ENCODE results near the gene HPCA.
A peak's percentile ranks its signal among the peaks of the same experiment; 100 is the strongest.
"Not testable (repeated sequence)": the region's sequence is repeated elsewhere in the genome, so short reads cannot be mapped to it uniquely, and the experiment has no call there.

The HPCA gene

DNA sequence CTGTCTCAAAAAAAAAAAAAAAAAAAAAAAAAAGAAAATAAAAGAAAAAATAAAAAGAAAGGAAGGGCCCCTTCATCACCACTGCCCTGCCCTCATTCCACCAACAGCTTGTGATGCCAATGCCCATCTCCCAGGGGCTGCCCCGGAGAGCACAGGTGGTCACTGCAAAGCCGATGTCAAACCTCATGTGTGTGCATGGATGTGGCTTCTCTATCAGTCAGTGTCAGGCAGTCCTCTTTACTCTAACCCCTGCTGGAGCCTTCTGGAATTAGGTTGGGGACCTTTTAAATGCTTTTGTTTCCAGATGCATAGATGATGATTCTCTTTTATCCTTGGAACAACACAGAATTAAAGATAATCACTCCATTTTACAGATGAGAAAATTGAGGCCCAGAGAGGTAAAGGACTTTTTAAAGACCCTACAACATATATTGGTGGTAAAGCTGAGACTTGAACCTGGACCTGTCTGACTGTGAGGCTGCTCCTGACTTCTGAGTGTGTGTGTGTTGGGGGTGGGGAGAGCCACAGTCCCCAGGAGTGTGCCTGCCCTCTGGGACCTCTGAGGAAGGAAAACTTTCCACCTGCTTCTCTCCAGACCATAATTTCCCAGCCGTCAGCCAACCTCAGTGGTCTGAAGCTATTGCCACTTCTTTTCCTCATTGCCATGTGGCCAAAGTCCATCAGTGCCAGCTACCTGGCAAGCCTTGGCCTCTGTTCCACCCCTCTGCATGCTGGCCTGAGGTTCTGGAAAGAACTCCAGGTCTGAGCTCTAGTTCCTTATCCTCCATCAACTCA, 17.9 kb downstream of the HPCA start:
- peak; percentile 70 for DNase-seq

DNA sequence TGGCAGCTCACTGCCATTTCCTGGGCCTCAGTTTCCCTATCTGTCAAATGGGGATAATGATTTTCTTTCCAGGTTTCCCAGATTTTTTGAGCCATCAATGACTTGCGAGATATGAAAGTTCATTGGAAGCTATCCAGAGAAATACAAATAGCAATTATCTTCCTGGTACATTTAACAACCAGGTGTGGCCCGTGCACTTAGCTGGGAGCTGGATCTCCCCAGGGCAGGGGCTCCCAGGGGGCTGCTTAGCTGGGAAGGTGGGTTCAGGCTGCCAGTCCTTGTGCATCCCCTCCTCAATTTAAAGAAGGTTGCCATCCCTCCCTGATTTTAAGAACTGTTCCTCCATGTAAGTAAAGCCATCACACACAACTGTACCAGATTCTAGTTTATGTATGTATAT, 18.5 kb downstream of the HPCA start:
- DNase-seq: peak; percentile 72

DNA sequence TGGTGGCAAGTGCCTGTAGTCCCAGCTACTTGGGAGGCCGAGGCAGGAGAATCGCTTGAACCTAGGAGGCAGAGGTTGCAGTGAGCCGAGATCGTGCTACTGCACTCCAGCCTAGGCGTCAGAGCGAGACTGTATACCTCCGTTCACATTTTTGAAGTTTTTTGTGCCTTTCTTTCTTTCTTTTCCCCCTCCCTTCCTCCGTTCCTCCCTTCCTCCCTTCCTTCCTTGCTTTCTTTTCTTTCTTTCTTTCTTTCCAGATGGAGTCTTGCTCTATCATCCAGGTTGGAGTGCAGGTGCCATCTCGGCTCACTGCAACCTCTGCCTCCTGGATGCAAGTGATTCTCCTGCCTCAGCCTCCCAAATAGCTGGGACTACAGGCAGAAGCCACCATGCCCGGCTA, 19.3 kb downstream of the HPCA start:
- DNase-seq: not testable (repeated sequence)

DNA sequence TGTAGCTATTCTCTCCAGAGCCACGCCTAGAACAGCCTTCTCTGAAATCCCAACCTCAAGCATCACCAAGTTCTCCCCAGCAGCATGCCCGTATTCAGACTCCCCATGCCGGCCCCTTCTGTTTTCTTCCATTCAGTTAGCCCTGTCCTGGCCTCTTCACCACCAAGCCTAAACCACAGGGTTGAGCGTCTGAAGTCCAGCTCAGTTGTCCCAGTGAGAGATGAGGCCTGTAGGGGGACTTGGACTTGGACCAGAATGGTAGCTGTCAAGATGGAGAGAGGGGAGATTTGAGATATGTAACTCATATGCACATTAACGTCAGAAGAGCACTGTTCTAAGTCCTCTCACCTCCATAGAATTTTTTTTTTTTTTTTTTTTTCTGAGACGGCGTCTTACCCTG, 20.4 kb downstream of the HPCA start:
- DNase-seq: no peak

DNA sequence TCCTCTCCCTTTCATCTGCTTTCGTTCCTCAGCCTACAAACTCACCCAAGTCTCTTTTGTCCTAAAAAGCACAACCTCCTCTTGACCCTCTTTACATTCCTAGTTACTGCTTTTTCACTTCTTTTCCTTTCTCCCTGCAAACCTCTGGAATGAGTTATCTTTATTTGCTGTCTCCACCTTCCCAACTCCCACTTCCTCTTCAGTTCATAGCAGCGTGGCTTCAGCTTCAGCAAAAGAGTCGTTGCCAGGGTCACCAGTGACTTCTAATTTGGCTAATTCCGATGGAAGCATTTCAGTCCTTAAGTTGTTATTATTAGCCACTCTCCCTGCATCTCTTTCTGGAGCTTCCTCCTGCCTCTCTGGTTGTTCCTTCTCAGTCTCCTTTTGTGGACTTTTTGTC, 21.1 kb downstream of the HPCA start:
- no peak for DNase-seq

DNA sequence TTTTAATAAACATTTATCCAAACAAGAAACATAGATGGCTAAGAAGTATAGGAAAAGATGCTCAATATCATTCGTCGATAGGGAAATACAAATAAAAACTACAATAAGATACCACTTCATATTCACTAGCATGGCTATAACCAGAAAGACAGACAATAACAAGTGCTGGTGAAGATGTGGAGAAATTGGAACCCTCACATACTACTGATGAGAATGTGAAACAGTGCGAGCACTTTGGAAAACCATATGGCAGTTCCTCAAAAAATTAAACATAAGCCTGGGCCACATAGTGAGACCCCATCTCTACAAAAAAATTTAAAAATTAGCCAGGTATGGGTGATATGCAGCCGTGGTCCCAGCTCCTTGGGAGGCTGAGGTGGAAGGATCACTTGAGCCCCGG, 24.0 kb downstream of the HPCA start:
- no peak for DNase-seq

DNA sequence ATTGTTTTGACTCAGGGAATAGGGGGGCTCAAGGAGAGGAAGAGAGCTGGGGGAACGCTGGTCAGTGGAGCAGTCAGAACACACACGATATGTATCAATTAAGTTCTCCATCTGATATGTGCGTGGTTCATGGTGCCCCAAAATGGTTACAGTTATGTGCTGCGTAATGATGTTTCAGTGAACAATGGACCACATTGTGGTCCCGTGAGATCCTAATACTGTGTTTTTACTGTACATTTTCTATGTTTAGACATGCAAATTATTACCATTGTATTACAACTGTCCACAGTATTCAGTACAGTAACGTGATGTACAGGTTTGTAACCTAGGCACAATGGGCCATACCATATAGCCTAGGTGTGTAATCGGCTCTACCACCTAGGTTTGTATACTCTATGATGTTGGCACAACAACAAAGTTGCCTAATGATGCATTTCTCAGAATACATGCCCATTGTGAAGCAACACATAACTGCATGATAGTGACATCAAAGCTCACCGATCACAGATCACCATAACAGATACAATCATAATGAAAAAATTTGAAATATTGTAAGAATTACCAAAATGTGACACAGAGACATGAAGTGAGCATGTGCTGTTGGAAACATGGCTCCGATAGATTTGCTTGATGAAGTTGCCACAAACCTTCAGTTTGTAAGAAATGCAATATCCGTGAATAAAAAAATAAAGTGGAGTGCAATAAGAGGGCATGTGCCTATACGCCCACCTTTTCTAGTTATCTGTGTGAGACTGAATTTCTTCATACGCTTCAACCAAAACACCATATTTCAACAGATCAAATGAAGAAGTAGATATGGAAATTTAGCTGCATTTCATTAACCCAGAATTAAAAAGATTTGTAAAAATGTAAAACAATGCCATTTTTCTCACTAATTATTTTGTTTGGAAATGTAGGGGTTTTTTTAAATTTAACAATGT, 29.7 kb downstream of the HPCA start:
- DNase-seq: no peak

DNA sequence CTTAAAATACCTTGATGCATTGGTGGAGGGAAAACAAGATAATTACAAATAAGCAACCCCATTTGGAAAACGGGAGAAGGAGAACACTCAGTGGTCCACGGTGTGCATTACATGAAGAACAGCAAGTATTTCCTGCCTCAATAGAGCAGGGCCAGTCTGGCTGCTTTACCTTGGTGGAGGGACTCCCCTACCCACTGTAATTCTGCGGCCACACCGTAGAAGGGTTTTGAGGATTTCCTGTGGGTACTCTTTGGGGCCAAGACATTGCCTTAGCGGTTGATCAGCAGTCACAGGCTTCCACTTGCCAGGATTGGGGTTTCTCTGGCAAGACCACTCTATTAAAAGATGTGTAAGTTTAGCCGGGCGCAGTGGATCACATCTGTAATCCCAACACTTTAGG, 31.2 kb downstream of the HPCA start:
- DNase-seq: no peak

DNA sequence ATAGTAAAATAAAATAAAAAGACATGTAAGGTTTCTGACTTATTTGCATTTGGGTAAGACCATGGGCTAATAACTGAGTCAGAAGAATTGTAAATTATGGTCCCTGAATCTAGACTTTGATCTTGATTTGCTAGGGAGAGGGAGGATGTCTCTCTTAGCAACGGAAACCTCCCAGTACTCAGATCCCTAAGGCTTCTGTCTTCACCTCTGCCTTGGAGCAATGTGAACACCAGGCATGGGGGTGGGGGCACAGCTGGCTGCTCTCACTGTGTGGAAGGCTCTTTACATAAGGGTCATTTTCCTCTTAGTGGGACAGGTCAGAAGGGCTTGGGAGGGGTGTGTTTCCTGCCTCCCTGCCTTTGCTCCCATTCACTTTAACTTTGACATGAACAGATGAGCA, 31.9 kb downstream of the HPCA start:
- DNase-seq: peak; percentile 24

DNA sequence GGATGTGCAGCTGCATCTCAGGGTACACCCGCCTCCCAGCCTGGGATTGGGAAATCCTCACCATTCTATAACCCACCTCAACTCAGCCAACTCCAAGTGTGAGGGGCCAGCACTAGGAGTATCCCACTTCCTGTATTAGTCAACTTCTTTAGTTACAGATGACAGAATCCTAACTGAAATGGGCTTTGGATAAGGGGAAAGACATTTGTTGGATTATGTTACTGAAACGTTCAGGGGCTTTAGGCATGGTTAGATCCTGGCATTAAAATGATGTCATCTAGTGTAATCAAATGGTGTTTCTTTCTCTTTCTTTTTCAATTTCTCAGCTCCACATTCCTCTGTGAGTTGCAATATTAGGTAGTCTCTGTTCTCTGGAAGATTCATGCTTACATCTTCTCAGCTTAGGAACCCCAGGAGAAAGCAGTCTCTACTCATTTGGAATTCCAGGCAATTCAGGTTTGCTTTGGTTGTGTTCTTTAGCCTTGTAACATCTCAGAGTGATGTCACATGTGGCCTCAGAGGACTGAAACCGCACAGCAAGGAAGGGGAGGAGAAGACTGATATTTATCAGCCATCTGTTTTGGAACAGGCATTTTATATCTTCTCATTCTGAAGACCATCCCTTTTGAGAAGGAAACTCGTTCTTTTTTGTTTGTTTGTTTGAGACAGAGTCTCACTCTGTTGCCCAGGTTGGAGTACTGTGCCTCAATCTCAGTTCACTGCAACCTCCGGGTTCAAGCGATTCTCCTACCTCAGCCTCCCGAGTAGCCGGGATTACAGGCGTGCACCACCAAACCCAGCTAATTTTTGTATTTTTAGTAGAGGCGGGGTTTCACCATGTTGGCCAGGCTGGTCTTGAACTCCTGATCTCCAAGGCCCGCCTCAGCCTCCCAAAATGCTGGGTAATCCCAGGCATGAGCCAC, 33.8 kb downstream of the HPCA start:
- no peak for DNase-seq

DNA sequence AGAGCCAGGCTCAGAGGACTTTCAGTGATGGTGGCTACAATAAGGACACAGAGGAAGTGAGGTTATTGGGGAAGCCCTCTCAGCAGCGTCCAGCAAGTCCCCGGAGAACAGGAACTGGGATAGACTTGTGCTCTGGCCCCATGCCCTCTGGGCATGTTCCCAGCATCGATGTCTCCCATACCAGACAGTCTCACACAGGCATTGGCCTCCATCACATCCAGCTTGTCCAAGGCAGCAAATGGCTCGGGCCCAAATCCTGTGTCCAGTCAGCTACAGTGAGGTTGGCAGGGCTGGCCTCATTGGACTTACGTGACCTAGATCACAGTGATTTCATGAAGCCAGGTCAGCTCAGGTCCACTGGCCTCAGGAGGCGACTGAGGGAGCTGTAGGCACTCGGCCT, 34.5 kb downstream of the HPCA start:
- no peak for DNase-seq

DNA sequence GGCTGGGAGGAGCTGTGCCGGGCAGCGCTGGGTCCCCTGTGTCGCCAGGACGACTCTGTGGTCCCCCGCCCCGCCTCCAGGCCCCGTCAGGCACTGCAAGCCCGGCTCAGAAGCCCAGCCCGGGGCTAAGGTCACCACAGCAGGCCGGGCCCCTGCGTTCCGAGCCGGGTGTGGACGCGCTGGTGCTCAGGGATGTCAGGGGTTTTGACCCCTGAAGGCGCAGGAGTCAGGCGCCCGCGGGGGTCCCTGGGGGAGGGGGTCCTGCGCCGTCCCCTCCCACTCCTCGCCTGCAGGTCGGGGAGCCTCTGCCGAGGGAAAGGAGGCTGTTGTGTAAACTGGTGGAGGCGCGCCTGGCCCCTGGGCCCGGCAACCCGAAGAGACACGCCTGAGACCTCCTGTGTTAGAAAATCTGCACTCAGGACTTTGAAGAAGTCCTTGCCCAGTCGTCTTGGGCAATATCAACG, 38.6 kb downstream of the HPCA start:
- no peak for DNase-seq

DNA sequence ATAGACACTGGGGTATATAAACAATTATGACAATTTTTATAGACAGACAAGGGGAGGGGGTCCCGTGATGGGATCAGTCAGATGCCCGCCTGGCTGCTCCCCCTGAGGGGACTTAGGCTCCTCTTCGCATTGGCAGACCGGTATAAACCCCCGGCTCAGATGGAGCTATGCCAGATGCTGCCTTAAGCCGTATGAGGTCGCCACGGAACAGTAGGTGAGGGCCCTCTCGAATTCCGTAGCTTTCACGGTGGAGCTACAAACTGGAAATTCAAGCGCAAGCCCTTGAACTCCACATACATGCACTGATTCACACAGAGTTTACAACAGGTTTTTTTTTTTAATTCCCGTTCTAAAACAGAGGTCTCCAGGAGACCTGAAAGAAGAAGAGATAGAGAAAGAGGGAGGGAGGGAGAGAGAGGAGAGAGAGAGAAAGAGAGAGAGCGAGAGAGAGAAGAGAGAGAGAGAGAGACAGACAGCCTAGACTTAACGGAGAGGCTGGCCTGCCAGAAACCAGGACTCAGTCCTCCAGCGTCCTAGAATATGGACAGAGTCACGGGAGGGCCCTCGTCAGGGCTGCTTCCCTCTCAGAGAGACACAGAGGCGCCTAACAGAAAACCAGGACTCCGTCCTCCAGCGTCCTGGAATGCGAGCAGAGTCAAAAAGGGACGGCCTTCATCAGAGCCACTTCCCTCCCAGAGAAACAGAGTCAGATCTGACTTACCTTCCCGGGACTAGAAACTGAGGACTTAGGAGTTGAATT, 39.3 kb downstream of the HPCA start:
- DNase-seq: peak; percentile 20

DNA sequence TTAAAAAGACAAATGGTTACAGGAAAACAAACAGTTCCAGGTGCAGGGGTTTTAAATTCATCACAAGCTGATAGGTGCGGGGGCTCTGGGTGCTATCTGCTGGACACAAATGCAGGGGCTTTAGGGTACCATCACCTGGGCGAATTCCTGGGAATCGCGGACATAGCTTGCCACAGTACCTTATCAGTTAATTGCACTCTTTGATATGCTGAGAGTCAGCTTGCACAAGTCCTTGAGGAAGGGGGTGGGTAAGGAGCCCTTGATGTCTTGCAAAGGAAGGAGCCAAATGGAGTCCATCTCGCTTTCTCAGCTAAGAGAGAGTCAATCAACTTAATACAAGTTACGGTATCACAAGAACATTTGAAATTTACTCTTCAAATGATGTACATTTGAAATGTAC, 40.3 kb downstream of the HPCA start:
- no peak for DNase-seq

DNA sequence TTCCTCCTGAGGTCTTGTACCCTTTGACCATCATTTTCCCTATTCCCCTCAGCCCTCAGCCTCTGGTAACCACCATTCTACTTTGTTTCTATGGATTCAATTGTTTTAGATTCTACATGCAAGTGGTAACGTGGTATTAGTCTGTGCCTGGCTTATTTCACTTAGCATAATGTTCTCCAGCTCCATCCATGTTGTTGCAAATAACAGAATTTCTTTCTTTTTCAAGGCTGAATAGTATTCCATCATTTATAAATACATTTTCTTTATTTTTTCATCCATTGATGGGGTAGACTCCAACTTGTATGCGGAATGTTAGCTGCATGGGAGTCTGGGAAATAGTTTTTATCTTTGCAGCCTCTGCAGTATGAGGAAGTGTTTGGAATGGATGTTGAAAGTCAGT, 41.1 kb downstream of the HPCA start:
- no peak for DNase-seq

DNA sequence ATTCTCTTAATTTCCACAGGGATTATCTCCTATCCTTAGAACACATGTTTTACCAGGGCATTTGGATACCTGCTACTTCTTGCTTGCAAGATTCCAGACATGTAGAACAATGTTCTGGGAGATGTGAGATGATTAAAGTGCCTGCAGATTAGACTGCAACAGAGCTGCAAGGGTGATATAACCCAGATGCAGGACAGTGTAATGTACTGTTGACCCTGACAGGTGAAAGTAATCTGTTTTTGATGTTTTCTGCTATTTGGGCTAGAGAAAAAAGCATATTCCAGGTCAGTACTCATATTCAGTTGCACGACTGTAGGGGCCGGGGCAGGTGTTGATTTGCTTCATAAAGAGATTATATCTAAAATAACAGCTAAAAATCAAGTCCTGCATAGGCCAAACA, 42.0 kb downstream of the HPCA start:
- DNase-seq: no peak

DNA sequence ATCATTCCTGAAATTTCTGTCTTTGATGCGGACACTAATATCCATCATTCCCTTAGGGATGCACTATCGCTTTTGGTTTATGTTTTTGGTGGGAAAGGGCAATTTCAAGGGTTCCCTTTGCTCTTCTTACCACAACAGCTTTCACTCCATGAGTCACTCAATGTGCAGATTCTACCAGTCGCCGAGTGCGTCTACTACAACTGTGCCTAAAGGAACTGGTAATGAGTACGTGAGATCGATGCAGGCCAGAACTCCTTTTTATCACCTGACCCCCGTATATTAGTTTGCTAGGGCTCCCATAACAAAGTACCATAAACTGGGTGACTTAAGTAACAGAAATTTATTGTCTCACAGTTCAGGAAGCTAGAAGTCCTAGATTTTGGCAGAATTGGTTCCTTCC, 42.4 kb downstream of the HPCA start:
- no peak for DNase-seq

DNA sequence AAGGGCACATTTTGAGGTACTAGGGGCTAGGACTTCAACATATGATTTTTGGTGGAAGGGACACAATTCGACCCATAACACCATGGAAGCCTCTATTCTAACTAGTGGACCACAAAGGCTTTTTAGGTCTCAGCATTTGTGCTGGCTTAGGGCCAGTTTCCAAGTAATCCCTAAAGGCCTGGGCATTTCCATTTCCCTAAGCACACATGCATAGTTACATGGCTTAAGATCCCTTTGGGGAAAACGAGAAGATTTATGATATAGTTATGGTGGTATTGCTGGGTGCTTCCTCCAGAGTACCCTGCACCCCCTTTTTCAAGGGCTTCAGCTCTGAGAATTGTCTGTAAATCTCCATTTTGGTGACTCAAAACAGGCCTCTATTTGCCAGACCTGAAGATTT, 43.1 kb downstream of the HPCA start:
- DNase-seq: peak; percentile 2

DNA sequence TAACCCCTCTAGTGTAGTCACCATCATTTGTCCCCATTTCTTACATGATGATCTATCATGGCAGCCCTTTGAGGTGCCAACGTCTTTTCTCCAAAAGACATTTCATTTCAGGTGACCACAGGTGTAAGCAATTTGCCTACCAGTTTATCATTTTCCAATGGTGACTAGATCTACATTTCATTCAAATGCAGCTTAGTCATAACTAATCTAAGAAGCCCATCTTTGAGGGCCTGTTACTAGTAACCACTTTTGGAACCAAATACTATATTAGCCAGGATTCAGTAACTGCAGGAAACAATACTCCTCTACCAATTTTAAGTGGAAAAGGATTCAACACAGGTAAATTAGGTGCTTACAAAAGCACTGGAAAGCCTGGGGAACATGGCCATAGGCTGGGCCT, 45.5 kb downstream of the HPCA start:
- DNase-seq: no peak

DNA sequence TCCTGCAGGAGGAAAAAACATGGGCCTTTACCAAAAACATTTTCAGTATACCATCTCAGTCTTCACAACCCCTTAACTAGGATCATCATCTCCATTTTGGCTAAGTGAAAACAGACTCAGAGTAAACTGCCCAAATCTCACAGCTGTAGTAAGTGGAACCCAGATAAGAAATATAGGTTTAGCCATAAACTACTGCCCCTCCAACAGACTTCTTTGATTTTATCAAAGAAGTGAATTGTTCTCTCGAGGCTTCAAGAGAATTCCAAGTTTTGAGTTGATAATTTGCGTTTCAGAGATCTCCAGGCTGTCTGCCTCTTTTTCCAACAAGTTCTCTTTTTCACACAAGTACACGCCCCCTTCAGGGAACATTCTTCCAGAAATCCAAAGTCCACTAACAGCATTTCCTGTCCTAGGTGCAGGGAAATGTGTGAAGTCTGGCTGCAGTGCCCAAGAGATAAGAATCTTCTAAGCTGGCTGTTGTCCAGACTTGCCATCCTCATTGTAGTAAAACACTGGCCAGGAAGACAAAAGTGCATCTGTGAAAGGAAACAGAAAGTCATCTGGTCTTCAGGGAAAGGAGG, 47.5 kb downstream of the HPCA start:
- peak; percentile 28 for DNase-seq

DNA sequence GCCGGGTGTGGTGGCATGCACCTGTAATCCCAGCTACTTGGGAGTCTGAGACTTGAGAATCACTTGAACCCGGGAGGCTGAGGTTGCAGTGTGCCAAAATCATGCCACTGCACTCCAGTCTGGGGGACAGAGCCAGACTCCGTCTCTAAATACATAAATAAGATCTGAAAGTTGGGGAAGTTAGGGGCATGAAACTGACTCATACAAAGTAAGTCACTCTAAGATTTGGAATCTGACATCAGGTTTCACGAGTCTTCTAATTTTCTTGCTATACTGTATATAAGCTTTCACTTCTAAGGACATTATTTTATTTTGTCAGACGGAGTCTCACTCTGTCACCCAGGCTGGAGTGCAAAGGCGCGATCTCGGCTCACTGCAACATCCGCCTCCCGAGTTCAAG, 48.2 kb downstream of the HPCA start:
- no peak for DNase-seq

DNA sequence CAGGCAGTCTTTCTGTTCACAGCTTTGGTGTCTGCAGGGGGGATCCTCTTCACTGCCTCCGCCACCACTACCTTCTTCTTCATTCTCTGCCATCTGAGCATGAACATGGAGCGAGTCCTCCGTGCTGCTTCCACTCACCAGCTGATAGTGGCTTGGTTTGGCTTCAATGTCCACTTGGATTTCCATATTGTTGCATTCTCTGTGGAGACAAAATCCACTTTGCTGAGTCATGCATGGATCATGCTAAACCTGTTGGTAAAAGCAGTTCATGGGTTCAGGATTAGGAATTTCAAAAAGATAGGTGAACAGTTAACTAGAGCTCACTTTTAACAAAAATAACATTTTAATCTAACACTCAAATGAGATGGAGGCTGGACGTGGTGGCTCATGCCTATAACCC, 50.8 kb downstream of the HPCA start:
- no peak for DNase-seq
